Astrocyte (in vitro differentiated cells and primary cell): ENCODE data around the gene ATP5PF.

Experiments
- EZH2 ChIP-seq: IDR thresholded peaks from 2 replicates; pipeline ENCODE4 v1.6.1; 2012; ENCODE audit warnings: mild to moderate bottlenecking, low read length, inconsistent platforms; ENCODE audit not compliant: insufficient read depth
- TF ChIP-seq, protein P1 (sequence below): IDR thresholded peaks from 2 replicates; pipeline ENCODE4 v1.5.1; 2011; ENCODE audit warnings: low read depth, mild to moderate bottlenecking, inconsistent platforms, low read length, moderate library complexity; ENCODE audit not compliant: insufficient read depth

- TF ChIP-seq, protein P1, sequence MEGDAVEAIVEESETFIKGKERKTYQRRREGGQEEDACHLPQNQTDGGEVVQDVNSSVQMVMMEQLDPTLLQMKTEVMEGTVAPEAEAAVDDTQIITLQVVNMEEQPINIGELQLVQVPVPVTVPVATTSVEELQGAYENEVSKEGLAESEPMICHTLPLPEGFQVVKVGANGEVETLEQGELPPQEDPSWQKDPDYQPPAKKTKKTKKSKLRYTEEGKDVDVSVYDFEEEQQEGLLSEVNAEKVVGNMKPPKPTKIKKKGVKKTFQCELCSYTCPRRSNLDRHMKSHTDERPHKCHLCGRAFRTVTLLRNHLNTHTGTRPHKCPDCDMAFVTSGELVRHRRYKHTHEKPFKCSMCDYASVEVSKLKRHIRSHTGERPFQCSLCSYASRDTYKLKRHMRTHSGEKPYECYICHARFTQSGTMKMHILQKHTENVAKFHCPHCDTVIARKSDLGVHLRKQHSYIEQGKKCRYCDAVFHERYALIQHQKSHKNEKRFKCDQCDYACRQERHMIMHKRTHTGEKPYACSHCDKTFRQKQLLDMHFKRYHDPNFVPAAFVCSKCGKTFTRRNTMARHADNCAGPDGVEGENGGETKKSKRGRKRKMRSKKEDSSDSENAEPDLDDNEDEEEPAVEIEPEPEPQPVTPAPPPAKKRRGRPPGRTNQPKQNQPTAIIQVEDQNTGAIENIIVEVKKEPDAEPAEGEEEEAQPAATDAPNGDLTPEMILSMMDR, result no peak
- no peak for TF ChIP-seq EZH2
Observed at GRCh38 chr21:25760677-25761076, 26.0 kb upstream of the ATP5PF start.
